Measurements from ENCODE around the gene PLEKHA7. TPM values are rescaled to one million over a fixed set of nuclear protein-coding genes. Genes with fewer than 3 reads are reported as not detected.
A peak's percentile ranks its signal among the peaks of the same experiment; 100 is the strongest.

Gene PLEKHA7
- total RNA-seq, 4 donors from 2014 or later = 0.72 to 3.6 (median 2.2) TPM

DNA sequence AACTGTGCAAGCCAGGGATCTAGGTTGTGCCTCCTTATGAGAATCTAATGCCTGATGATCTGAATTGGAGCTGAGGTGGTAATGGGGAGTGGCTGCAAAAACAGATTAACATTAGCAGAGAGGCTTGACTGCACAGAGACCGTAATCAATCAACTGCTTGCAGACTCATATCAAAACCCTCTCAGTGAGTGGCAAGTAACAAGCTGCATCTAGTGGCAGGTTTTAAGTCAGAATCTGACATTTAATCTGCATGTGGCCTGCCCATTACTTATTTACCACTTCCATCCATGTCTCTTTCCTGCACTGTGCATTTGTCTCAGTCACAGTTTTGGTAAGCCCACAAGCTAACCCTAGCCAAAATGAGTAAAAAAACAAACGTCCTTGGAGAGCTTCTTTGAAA, 264.5 kb downstream of the PLEKHA7 start:
- no peak overlapping the region for H3K4me3 ChIP-seq
- DNase-seq (no peak), ATAC-seq (no peak)
- in situ Hi-C loops (cut with MboI; ENCODE audit: low sequenced_read_pairs in 4 of 4) (no loop called here), intact Hi-C loops (cut with DNase I; ENCODE audit: low total_unique reads) (no loop called here)
- H3K27ac ChIP-seq = no peak overlapping the region
- H3K36me3 ChIP-seq = peaks cover 0 to 72% of the 10 kb centered on the region in 2 donors
- H3K27me3 ChIP-seq = no peaks in the 10 kb centered on the region
- no peak for TF ChIP-seq POLR2A (IDR thresholded peaks at IDR 0.05)
- TF ChIP-seq, protein P1, sequence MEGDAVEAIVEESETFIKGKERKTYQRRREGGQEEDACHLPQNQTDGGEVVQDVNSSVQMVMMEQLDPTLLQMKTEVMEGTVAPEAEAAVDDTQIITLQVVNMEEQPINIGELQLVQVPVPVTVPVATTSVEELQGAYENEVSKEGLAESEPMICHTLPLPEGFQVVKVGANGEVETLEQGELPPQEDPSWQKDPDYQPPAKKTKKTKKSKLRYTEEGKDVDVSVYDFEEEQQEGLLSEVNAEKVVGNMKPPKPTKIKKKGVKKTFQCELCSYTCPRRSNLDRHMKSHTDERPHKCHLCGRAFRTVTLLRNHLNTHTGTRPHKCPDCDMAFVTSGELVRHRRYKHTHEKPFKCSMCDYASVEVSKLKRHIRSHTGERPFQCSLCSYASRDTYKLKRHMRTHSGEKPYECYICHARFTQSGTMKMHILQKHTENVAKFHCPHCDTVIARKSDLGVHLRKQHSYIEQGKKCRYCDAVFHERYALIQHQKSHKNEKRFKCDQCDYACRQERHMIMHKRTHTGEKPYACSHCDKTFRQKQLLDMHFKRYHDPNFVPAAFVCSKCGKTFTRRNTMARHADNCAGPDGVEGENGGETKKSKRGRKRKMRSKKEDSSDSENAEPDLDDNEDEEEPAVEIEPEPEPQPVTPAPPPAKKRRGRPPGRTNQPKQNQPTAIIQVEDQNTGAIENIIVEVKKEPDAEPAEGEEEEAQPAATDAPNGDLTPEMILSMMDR (IDR thresholded peaks at IDR 0.05 in 4 of 5, conservative IDR thresholded peaks at IDR 0.05 in 1 of 5) = no peak
- peaks cover 30 to 33% of the 10 kb centered on the region in 2 donors for H3K4me1 ChIP-seq
- H3K9me3 ChIP-seq = no peaks in the 10 kb centered on the region

DNA sequence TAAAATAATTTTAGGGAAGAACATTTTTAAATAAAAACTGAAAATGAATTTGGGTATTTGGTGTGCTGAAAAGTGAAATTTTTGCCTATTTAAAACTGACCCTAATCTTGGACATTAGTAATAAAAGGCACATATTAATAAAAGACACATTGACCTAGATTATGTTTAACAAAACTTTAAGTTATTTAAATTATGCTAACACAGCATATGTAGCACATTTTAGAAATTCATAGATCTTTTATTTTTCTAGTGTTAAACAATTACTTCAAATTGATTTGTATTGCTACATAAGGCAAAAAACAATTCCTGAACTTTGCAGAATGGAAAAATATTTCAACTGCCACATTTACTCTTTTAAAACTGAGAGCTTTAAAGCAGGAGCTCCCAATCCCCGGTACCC, 265.1 kb downstream of the PLEKHA7 start:
- Histone ChIP-seq H3K36me3 (peaks cover 0 to 66% of the 10 kb centered on the region in 2 donors), H3K9me3 (no peaks in the 10 kb centered on the region), H3K4me1 (peaks cover 36 to 39% of the 10 kb centered on the region in 2 donors), H3K27ac (no peak overlapping the region), H3K27me3 (no peaks in the 10 kb centered on the region), H3K4me3 (no peak overlapping the region)
- intact Hi-C loops (cut with DNase I; ENCODE audit: low total_unique reads) (no loop called here), in situ Hi-C loops (cut with MboI; ENCODE audit: low sequenced_read_pairs in 4 of 4) (no loop called here)
- ATAC-seq = no peak
- no peak for DNase-seq
- no peak for TF ChIP-seq POLR2A (IDR thresholded peaks at IDR 0.05)
- TF ChIP-seq, protein P1 (IDR thresholded peaks at IDR 0.05 in 4 of 5, conservative IDR thresholded peaks at IDR 0.05 in 1 of 5) = no peak

DNA sequence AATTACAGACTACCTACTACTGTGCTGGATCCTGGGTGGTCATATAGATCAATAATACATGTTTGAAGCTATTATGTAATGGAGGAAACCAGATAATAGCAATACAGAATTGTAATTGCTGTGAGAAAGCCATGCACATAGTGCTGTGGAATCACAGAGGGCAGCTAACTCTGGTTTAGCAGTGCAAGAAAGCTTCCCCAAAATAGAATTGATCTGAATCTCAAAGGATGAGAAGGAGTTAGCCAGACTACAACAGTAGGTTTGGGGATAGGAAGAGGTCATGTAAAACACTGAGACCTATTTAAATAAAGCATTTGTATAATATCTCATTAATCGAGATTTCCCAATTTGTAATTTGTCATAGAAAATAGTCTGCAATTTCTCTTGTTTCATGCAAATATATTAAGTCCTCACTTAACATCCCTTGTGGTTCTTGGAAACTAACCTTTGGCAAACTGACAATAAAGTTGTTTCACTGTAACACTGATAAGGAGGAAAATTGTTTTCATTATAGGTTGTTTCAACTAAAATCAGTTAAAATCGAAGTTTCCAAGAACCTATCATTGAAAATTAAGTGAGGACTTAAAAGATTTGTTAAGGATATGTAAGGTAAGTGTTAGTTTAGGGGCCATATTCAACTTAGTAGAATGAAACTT, 268.1 kb downstream of the PLEKHA7 start:
- in situ Hi-C loops (cut with MboI; ENCODE audit: low sequenced_read_pairs in 4 of 4) (no loop called here), intact Hi-C loops (cut with DNase I; ENCODE audit: low total_unique reads) (no loop called here)
- Histone ChIP-seq H3K27me3 (no peaks in the 10 kb centered on the region), H3K9me3 (no peaks in the 10 kb centered on the region), H3K27ac (peak overlapping the region; percentile 45 to 73 (median 59)), H3K4me1 (peaks cover 64 to 66% of the 10 kb centered on the region in 2 donors), H3K4me3 (no peak overlapping the region), H3K36me3 (peaks cover 0 to 36% of the 10 kb centered on the region in 2 donors)
- DNase-seq (no peak), ATAC-seq (no peak)
- TF ChIP-seq POLR2A (IDR thresholded peaks at IDR 0.05) = no peak
- TF ChIP-seq, protein P1 (IDR thresholded peaks at IDR 0.05 in 4 of 5, conservative IDR thresholded peaks at IDR 0.05 in 1 of 5) = no peak

DNA sequence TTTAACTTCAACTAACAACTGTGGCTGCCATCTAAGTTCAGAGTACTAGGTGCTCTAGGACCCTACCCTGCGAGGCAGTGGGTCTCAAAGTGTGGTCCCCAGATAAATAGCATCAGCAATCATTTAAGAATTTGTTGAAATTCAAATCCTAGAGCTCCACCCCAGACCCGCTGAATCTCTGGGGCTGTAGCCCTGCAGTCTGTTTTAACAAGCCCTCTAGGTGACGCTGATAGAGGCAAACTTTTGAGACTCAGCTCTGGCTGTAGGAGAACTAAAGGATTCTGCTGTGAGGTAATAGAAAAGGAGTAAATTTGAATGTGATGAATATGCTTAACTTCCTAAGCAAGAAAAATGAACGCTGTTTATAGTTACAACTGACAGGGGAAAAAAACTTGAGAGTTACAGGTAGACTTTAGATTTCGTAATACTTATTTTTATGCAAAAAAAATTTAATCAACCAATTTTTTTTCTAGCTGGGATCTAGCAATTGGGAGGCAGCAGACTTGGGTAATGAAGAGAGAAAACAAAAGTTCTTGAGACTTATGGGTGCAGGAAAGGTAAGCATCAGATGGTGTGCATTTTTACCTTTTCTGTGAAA, 270.0 kb downstream of the PLEKHA7 start:
- DNase-seq = no peak
- Histone ChIP-seq H3K9me3 (no peaks in the 10 kb centered on the region), H3K4me3 (no peak overlapping the region), H3K27ac (peak overlapping the region in 1 of 4 donors; percentile 66), H3K27me3 (no peaks in the 10 kb centered on the region), H3K4me1 (peaks cover 81 to 84% of the 10 kb centered on the region in 2 donors), H3K36me3 (peaks cover 0 to 17% of the 10 kb centered on the region in 2 donors)
- intact Hi-C loops (cut with DNase I; ENCODE audit: low total_unique reads) (no loop called here), in situ Hi-C loops (cut with MboI; ENCODE audit: low sequenced_read_pairs in 4 of 4) (no loop called here)
- TF ChIP-seq, protein P1 (IDR thresholded peaks at IDR 0.05 in 4 of 5, conservative IDR thresholded peaks at IDR 0.05 in 1 of 5) = no peak
- no peak for TF ChIP-seq POLR2A (IDR thresholded peaks at IDR 0.05)
- ATAC-seq = no peak
